HepG2 (cell line): Measurements from ENCODE around the gene CHCT1. TPM values are rescaled to one million over a fixed set of nuclear protein-coding genes. Genes with fewer than 3 reads are reported as not detected.
A peak's percentile ranks its signal among the peaks of the same experiment; 100 is the strongest.

Experiments
- AHDC1 ChIP-seq: sonication (generic); formaldehyde crosslinking; IDR thresholded peaks from 2 replicates; pipeline ENCODE4 v1.5.1; 2020; ENCODE audit warnings: mild to moderate bottlenecking, missing genetic modification reagents, borderline replicate concordance
- ATF7 ChIP-seq, 2 experiments: fragments of 450-650 bp in 1 of 2; sonication (generic) in 1 of 2; formaldehyde crosslinking in 1 of 2; IDR thresholded peaks; 2 replicates each; pipeline versions ENCODE4 v1.4.0 to v1.6.1; 2016 to 2020; ENCODE audit warnings: antibody characterized with exemption in 1 of 2, mild to moderate bottlenecking in 1 of 2, missing genetic modification reagents in 1 of 2
- CCAR2 ChIP-seq: fragments of 200-400 bp; formaldehyde crosslinking; optimal IDR thresholded peaks from 2 replicates; pipeline ENCODE3; 2018; ENCODE audit warnings: low read depth, mild to moderate bottlenecking, low read length, moderate library complexity
- PBX3 ChIP-seq: sonication (generic); formaldehyde crosslinking; IDR thresholded peaks from 2 replicates; pipeline ENCODE4 v1.8.1; 2023; ENCODE audit warnings: missing genetic modification reagents, inconsistent platforms, borderline replicate concordance
- U2AF2 ChIP-seq: fragments of 200-400 bp; formaldehyde crosslinking; IDR thresholded peaks from 2 replicates; pipeline ENCODE4 v1.6.1; 2017; ENCODE audit warnings: low read depth, mild to moderate bottlenecking, low read length
- ZBED4 ChIP-seq: sonication (generic); formaldehyde crosslinking; IDR thresholded peaks from 2 replicates; pipeline ENCODE4 v1.4.0; 2020; ENCODE audit warnings: missing genetic modification reagents, borderline replicate concordance
- ZBTB34 ChIP-seq: sonication (generic); formaldehyde crosslinking; IDR thresholded peaks from 2 replicates; pipeline ENCODE4 v1.8.0; 2022; ENCODE audit warnings: mild to moderate bottlenecking, missing genetic modification reagents
- ZNF296 ChIP-seq: sonication (generic); formaldehyde crosslinking; conservative IDR thresholded peaks from 2 replicates; pipeline ENCODE4 v1.5.0; 2020; ENCODE audit warnings: mild to moderate bottlenecking, missing genetic modification reagents
- ZNF484 ChIP-seq: sonication (generic); formaldehyde crosslinking; IDR thresholded peaks from 2 replicates; pipeline ENCODE4 v1.5.1; 2020; ENCODE audit warnings: mild to moderate bottlenecking, low read depth, missing genetic modification reagents, borderline replicate concordance
- ZNF800 ChIP-seq: sonication (generic); formaldehyde crosslinking; IDR thresholded peaks from 2 replicates; pipeline ENCODE4 v1.4.0; 2020; ENCODE audit warnings: missing genetic modification reagents
- ZZZ3 ChIP-seq: sonication (generic); formaldehyde crosslinking; IDR thresholded peaks from 2 replicates; pipeline ENCODE4 v1.4.0; 2020; ENCODE audit warnings: missing genetic modification reagents, mild to moderate bottlenecking, borderline replicate concordance
- polyA plus RNA-seq, 8 experiments: library from polyadenylated mRNA; depleted of rRNA in 3 of 8; stranded (reverse) in 7 of 8; unstranded in 1 of 8; fragments of >200 nt; fragmentation: Illumina TruSeq in 4 of 8; extraction: Trizol in 4 of 8; gene quantifications; 2 replicates each; pipeline versions ENCODE4 v1.2.1 to v1.2.3, GENCODE V29; 2011 to 2016; ENCODE audit warnings: low read depth in 4 of 8, missing spikeins in 1 of 8, mixed read lengths in 1 of 8; ENCODE audit not compliant: insufficient read depth in 1 of 8
- total RNA-seq, 5 experiments: library from RNA; depleted of rRNA; stranded (reverse); fragments of >200 nt; fragmentation: Illumina TruSeq; extraction: Trizol; gene quantifications; 2 replicates each; pipeline ENCODE4 v1.2.3, GENCODE V29; 2016; ENCODE audit warnings: low read depth in 1 of 5

The CHCT1 gene
- total and polyA plus RNA-seq, 2 of the 13 experiments (the other 11 are each of a cell fraction or from before 2014, with no cell fraction given): not detected

- peak; percentile 14; the same call in 1 of the 2 replicates for TF ChIP-seq AHDC1 (CRISPR knock-in tag)
- TF ChIP-seq ZNF800 (CRISPR knock-in tag): no peak
- no peak for TF ChIP-seq ZNF296 (CRISPR knock-in tag)
- TF ChIP-seq ATF7 (IDR thresholded peaks at IDR 0.05): no peak
- no peak for TF ChIP-seq ATF7 (CRISPR knock-in tag; IDR thresholded peaks at IDR 0.05)
- peak; percentile 55; the same call in 1 of the 2 replicates for TF ChIP-seq ZBTB34 (CRISPR knock-in tag)
- no peak for TF ChIP-seq ZZZ3 (CRISPR knock-in tag)
- TF ChIP-seq U2AF2: no peak
- no peak for TF ChIP-seq PBX3 (CRISPR knock-in tag)
- TF ChIP-seq ZBED4 (CRISPR knock-in tag): 0 out of 2 replicates have a peak, but pooled peaks have one; percentile 40
- TF ChIP-seq CCAR2: no peak
- 0 out of 2 replicates have a peak, but pooled peaks have one; percentile 34 for TF ChIP-seq ZNF484
Observed at GRCh38 chr17:60421273-60422161, 772 bp upstream of the CHCT1 start (continued).
